Thoracic aorta (tissue), 2 donors: ENCODE data around the gene PPP6R3. TPM values are rescaled to one million over a fixed set of nuclear protein-coding genes. Genes with fewer than 3 reads are reported as not detected.

Source experiments
- ATAC-seq: fragments of 150-250 bp; one replicate; pipeline ENCODE4 v1.8.0; 2017; ENCODE audit warnings: low read depth; ENCODE audit not compliant: insufficient number of reproducible peaks, low FRiP score
- DNase-seq: peaks from one replicate; pipeline ENCODE4 v3.0.0-alpha.2; 2020; ENCODE audit warnings: low spot score
- H3K27ac ChIP-seq, 2 donors: fragments of 200-600 bp; sonication (generic); 1 replicate in 1 of 2; 2 replicates in 1 of 2; pipeline ENCODE4 v1.5.1; 2016; ENCODE audit warnings: mild to moderate bottlenecking in 2 of 2, moderate library complexity in 2 of 2
- H3K27me3 ChIP-seq: fragments of 200-600 bp; sonication (generic); replicated peaks from 2 replicates; pipeline ENCODE4 v1.6.0; 2016; ENCODE audit warnings: mild to moderate bottlenecking; ENCODE audit not compliant: insufficient read depth
- H3K36me3 ChIP-seq: fragments of 200-600 bp; sonication (generic); one replicate; pipeline ENCODE4 v1.5.1; 2016
- H3K4me1 ChIP-seq, 2 donors: fragments of 200-600 bp; sonication (generic); 1 replicate in 1 of 2; 2 replicates in 1 of 2; pipeline versions ENCODE4 v1.5.1 to v1.6.0; 2016; ENCODE audit warnings: low read depth in 2 of 2, mild to moderate bottlenecking in 1 of 2; ENCODE audit not compliant: control insufficient read depth in 1 of 2
- H3K4me3 ChIP-seq: fragments of 200-600 bp; sonication (generic); 2 replicates; pipeline ENCODE4 v1.5.1; 2016; ENCODE audit warnings: mild to moderate bottlenecking
- H3K9me3 ChIP-seq: fragments of 200-600 bp; sonication (generic); 2 replicates; pipeline ENCODE4 v1.5.1; 2016
- CTCF ChIP-seq: fragments of 200-600 bp; sonication (generic); IDR thresholded peaks from one replicate; pipeline ENCODE4 v1.5.1; 2019; ENCODE audit warnings: antibody characterized with exemption
- total RNA-seq, 2 donors: library from RNA; depleted of rRNA; stranded (reverse); fragments of >200 nt; gene quantifications; one replicate each; pipeline versions ENCODE4 v1.1.0 to v1.2.3, GENCODE V29; 2016

The PPP6R3 gene
- total RNA-seq, 2 donors from 2014 or later: 75.4 to 166 TPM

GRCh38 chr11:68495872-68496271 is 35.3 kb downstream of the PPP6R3 start:
- ATAC-seq: no peak
- H3K36me3 ChIP-seq: no peaks in the 10 kb centered on the region
- H3K27me3 ChIP-seq: no peaks in the 10 kb centered on the region
- H3K27ac ChIP-seq: no peak overlapping the region
- TF ChIP-seq CTCF: no peak
- H3K4me1 ChIP-seq: peaks cover 24 to 55% of the 10 kb centered on the region in 2 donors
- no peak for DNase-seq
- H3K4me3 ChIP-seq: no peak overlapping the region
- H3K9me3 ChIP-seq: no peaks in the 10 kb centered on the region

DNA sequence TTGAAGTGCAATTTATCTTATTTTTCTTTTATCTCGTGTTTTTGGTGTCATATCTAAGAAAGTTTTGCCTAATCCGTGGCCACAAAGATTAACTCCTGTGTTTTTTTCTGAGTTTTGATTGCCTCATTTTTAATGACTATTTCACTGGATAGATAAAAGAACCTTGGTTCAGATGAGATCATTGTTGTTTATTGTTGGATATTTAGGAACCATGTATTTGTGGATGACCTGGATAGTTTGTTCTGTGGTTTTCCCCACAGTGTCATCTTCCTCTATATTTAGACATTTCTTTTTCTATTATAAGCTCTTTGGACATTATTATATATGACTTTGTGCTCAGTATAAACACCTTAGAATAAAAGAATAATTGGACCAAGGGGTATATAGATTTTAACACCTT is 37.2 kb downstream of the PPP6R3 start:
- no peaks in the 10 kb centered on the region for H3K9me3 ChIP-seq
- no peak overlapping the region for H3K4me3 ChIP-seq
- ATAC-seq (no peak), DNase-seq (no peak)
- no peak overlapping the region for H3K27ac ChIP-seq
- H3K4me1 ChIP-seq: peaks cover 28 to 48% of the 10 kb centered on the region in 2 donors
- no peaks in the 10 kb centered on the region for H3K36me3 ChIP-seq
- no peak for TF ChIP-seq CTCF
- no peaks in the 10 kb centered on the region for H3K27me3 ChIP-seq

DNA sequence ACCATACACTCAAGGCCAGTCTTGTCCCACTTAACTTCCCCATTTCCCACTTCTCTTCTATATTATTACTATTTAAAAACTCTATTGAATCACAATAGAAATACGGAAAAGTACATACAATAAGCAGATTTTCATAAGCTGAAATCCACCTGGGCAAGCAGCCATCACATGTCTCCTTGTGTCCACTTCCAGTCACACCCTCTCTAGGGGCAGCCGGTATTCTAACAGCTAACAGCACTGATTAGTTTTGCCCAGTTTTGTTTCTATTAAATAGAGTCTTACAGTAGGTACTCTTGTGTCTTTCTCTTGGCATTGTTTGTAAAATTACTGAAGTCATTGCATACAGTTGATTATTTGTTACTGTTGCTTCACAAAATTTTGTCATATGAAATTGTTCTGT is 37.8 kb downstream of the PPP6R3 start:
- DNase-seq (no peak), ATAC-seq (no peak)
- Histone ChIP-seq H3K27me3 (no peaks in the 10 kb centered on the region), H3K4me1 (peaks cover 28 to 50% of the 10 kb centered on the region in 2 donors), H3K4me3 (no peak overlapping the region), H3K36me3 (no peaks in the 10 kb centered on the region), H3K27ac (no peak overlapping the region), H3K9me3 (no peaks in the 10 kb centered on the region)
- no peak for TF ChIP-seq CTCF

DNA sequence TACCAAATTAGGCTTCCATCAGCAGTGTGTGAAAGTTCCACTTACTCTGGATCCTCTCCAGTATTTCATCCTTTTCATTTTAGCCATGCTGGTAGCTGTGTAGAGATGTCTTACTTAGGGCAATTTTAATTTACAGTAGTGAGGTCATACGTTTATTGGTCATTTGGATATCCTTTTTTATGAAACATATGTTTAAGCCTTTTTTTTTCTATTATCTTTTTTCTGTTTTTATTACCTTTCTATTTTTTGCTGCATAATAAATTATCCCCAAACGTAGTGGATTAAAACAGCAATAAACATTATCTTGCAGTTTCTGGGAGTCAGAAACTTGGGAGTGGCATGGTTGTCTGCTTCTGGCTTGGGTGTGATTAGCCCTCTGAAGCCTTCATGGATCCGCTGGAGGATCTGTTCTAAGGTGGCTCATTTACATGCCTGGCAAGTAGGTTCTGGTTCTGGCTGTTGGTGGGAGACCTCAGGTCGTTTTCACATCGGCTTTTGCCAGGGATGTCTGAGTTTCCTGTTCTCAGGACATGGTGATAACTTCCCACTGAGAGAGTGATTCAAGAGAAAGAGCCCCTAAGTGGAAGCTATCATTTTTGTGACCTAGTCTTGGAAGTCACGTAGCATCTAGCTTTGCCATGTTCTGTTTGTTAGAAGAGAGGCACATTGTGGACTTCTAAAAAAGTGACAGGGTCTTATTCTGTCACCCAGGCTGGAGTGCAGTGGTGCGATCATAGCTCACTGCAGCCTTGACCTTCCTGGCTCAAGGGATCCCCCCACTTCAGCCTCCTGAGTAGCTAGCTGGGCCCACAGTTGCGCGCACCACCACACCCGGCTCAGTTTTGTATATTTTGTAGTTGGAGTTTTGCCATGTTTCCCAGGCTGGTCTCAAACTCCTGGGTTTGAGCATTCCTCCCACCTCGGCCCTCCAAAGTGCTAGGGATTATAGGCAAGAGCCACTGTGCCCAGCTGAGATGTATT is 38.6 kb downstream of the PPP6R3 start:
- Histone ChIP-seq H3K27ac (no peak overlapping the region), H3K9me3 (no peaks in the 10 kb centered on the region), H3K27me3 (no peaks in the 10 kb centered on the region), H3K4me1 (peaks cover 28 to 58% of the 10 kb centered on the region in 2 donors), H3K36me3 (no peaks in the 10 kb centered on the region), H3K4me3 (no peak overlapping the region)
- ATAC-seq: no peak
- TF ChIP-seq CTCF: no peak
- no peak for DNase-seq

DNA sequence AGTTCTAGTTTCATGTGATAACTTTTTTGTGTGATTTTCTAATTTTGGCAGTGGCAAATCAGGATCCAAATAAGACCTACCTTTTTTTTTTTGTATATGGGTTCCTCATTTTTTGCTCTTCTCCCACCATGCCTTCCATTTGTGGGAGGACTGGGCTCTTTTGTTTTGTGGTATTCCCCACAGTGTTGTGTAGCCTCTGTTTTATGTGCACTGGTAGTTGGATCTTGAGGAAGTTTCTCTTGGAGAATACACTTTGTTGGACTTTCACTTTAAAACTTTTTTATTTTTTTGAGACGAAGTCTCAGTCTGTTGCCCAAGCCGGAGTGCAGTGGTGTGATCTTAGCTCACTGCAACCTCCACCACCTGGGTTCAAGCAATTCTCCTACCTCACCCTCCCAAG is 39.7 kb downstream of the PPP6R3 start:
- no peak for TF ChIP-seq CTCF
- Histone ChIP-seq H3K9me3 (no peaks in the 10 kb centered on the region), H3K4me1 (peaks cover 39 to 69% of the 10 kb centered on the region in 2 donors), H3K4me3 (no peak overlapping the region), H3K27me3 (no peaks in the 10 kb centered on the region), H3K36me3 (no peaks in the 10 kb centered on the region), H3K27ac (no peak overlapping the region)
- DNase-seq (no peak), ATAC-seq (no peak)
